D721Med (cell line): Measurements from ENCODE around the gene CNTNAP5.

Experiments
- DNase-seq: peaks from one replicate; pipeline ENCODE4 v3.0.0; 2011; ENCODE audit warnings: low spot score; ENCODE audit not compliant: insufficient read length
- FAIRE-seq: peaks from 2 replicates; lab custom pipeline; 2011; peaks lifted over from hg19 to GRCh38; lab: Jason Lieb, UNC
- TF ChIP-seq, protein P1 (sequence below): IDR thresholded peaks from 2 replicates; pipeline ENCODE4 v1.5.1; 2012; ENCODE audit warnings: mild to moderate bottlenecking, control low read depth; ENCODE audit not compliant: insufficient read depth; ENCODE audit errors: missing control alignments

The CNTNAP5 gene

DNA sequence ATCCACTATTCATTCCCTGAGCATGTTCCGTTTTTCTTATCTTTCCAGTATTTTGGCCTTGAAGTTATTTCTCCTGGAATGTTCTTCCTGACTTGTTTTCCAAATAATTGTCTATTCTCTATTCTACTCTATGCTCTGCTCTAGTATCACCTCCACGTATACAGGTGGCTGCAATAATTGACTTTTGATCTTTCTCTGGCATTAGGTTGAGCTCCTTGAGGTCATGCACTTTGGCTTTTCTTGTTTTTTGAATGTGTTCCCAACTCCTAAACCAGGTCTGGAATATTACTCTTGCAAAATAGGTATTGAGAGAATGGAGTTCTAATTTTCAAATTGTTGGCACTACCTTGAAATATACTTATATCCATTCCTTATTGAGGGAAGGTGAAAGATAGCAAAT is 550.4 kb downstream of the CNTNAP5 start:
- DNase-seq (no peak), FAIRE-seq (no peak)
- TF ChIP-seq, protein P1, sequence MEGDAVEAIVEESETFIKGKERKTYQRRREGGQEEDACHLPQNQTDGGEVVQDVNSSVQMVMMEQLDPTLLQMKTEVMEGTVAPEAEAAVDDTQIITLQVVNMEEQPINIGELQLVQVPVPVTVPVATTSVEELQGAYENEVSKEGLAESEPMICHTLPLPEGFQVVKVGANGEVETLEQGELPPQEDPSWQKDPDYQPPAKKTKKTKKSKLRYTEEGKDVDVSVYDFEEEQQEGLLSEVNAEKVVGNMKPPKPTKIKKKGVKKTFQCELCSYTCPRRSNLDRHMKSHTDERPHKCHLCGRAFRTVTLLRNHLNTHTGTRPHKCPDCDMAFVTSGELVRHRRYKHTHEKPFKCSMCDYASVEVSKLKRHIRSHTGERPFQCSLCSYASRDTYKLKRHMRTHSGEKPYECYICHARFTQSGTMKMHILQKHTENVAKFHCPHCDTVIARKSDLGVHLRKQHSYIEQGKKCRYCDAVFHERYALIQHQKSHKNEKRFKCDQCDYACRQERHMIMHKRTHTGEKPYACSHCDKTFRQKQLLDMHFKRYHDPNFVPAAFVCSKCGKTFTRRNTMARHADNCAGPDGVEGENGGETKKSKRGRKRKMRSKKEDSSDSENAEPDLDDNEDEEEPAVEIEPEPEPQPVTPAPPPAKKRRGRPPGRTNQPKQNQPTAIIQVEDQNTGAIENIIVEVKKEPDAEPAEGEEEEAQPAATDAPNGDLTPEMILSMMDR, result no peak

DNA sequence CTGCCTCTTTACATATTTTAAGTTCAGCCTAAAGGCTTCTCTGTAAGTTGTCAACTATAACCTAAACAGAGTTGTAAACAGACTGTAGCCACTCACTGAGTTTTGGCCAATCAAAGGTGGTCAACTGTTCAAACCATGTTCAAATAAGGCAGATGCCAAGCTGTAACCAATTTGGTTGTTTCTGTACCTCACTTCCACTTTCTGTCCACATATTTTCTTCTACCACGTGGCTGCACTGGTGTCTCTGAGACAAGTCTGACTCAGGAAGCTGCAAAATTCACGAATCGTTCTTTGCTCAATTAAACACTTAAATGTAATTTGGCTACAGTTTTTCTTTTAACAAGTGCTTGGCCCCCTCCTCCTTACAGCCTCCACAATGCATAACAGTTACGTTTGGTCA is 555.2 kb downstream of the CNTNAP5 start:
- DNase-seq (no peak), FAIRE-seq (no peak)
- TF ChIP-seq, protein P1, result no peak

DNA sequence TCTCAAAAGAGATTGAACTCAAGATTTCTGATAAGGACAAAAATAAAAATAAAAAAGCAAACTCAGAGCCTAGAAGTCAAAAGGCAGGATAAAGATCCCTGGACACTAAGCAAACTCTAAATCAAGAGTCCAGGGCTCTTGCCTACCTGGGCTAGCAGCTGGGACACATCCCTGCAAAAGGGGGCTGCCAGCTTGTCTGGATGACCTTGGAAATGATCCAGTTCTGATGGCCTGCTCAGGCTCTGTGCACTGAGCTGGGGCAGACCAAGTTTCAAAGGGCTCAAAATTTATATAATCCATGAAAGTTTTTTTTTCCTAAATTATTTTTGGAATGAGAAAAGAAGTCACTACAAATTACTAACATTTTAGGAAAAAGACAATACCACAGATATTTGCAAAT is 557.3 kb downstream of the CNTNAP5 start:
- no peak for FAIRE-seq
- TF ChIP-seq, protein P1, result no peak
- no peak for DNase-seq

DNA sequence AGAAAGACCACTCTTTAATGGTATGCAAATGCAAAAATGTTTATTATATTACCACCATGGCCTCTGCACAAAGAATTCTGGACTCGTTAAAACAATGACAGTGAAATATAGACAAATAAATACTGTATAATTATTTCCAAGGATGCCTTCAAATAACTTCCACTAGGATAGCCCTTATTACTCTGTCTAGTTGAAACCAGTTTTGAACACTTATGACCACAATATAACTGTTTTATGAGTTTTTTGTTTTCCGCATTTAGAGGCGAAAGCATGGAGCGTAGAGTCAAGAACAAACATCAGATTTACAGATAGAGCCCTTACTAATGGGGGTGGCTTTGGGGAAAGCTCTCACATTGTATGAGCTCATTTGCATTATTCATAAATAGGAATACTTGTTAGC is 559.5 kb downstream of the CNTNAP5 start:
- TF ChIP-seq, protein P1, result no peak
- DNase-seq, result no peak

DNA sequence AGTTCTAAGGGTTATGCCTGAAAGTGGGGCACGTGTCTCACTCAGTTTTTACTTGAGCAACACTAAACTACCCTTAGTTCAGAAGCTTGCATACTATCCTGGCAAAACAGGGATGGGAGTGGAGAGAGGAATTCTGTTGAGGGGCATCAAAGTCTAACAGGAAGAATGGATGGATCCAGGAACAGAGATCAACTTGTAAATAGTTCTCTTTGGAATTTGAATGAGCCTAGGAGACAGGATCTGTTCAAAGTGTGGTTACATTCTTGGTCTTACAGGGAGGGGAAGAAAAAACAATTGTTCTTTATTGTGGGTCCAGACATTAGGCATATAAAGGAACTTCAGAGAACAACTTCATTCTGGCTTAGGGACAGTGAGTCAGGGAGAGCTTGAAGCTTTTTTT is 560.2 kb downstream of the CNTNAP5 start:
- TF ChIP-seq, protein P1, result no peak
- FAIRE-seq (no peak), DNase-seq (no peak)

More for the DNA sequence above, 559.5 kb downstream of the CNTNAP5 start:
- no peak for FAIRE-seq

DNA sequence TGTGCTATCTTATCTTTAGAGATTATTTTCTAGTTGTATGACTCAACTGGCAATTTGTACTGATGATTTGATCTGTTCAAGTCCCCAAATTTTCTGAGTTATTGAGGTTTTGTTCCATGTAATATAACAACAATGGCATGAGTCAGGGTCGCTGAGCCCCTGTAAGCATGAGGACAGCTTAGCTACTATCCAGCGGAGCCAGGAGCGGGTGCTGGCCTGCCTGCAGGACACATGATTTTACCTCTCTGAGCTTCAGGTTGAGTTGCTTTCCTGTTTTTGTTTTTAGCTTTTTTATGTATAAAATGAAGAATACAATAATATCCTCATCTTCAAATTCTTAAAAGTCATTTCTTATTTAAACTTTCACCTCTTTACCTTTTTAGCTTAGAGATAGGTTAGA is 561.1 kb downstream of the CNTNAP5 start:
- DNase-seq (no peak), FAIRE-seq (no peak)
- TF ChIP-seq, protein P1, result no peak

DNA sequence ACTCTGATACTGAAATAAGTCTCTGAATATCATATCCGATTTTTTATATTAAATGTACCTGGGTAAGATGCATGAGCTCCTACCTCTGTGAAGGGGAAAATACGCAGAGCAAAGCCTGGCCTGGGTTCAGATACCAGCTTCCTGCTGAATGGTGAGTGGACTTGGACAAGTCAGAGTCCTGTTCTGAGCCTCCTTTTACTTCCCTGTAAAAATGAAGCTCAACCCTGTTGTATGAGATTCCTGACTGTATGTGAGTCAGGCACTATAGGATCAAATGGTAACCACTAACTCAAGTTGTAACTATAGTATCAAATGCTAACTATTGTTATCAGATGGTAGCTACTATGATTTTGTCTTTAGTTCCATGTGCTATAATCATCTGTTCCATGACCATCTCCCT is 561.7 kb downstream of the CNTNAP5 start:
- TF ChIP-seq, protein P1, result no peak
- FAIRE-seq, result no peak
- DNase-seq, result no peak
